Tibial artery (tissue), 4 donors: ENCODE data around the gene MEX3B.

Experiments
- DNase-seq, 2 donors: peaks; one replicate each; pipeline ENCODE4 v3.0.0-alpha.2; 2019
- H3K27ac ChIP-seq, 2 donors: fragments of 200-600 bp; sonication (generic) in 1 of 2; 1 replicate in 1 of 2; 2 replicates in 1 of 2; pipeline ENCODE4 v1.5.1; 2018 to 2019; ENCODE audit warnings: mild to moderate bottlenecking in 1 of 2
- H3K27me3 ChIP-seq, 2 donors: fragments of 200-600 bp; sonication (generic) in 1 of 2; one replicate each; pipeline versions ENCODE4 v1.5.1 to v1.6.0; 2016 to 2019
- H3K36me3 ChIP-seq, 3 donors: fragments of 200-600 bp; sonication (generic) in 2 of 3; one replicate each; pipeline ENCODE4 v1.5.1; 2016 to 2019; ENCODE audit warnings: mild to moderate bottlenecking in 2 of 3
- H3K4me1 ChIP-seq, 4 donors: fragments of 200-600 bp; sonication (generic) in 2 of 4; 1 replicate in 3 of 4; 2 replicates in 1 of 4; pipeline ENCODE4 v1.5.1; 2016 to 2019
- H3K4me3 ChIP-seq, 2 donors: fragments of 200-600 bp; sonication (generic) in 1 of 2; 1 replicate in 1 of 2; 2 replicates in 1 of 2; pipeline ENCODE4 v1.5.1; 2018 to 2019; ENCODE audit warnings: mild to moderate bottlenecking in 2 of 2
- H3K9me3 ChIP-seq, 3 donors: fragments of 200-600 bp; sonication (generic) in 1 of 3; one replicate each; pipeline ENCODE4 v1.5.1; 2016 to 2019
- intact Hi-C: fragments of 100-400 bp; cut with DNase I; formaldehyde crosslinking; loops from one replicate; pipeline ENCODE4 v1.15.0; 2023; ENCODE audit warnings: low total_unique reads
- TF ChIP-seq, protein P1 (sequence below), 2 experiments: fragments of 200-600 bp in 1 of 2; fragments of 450-650 bp in 1 of 2; IDR thresholded peaks; one replicate each; pipeline ENCODE4 v1.5.1; 2017 to 2019; ENCODE audit warnings: antibody characterized with exemption in 2 of 2, mild to moderate bottlenecking in 1 of 2, moderate library complexity in 1 of 2

The MEX3B gene

DNA sequence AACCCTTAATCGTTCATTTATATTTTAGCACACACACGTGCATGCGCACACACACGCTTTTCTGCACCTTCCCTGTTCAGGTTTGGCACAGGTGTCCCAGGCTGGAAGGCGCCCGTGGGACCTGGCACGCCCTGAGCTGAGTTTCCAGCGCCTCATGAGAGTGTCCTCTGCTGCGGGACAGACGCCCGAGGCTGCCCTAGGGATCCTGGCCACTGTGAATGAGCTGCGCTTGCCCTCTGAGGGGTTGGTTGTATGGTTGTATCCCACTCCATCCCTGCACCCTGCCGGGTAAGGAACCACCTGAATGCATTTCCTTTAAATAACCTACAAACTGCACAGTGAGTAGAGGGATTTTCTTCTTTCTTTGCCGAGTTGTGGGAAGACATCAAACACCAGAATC, 12.2 kb upstream of the MEX3B start:
- TF ChIP-seq, protein P1, sequence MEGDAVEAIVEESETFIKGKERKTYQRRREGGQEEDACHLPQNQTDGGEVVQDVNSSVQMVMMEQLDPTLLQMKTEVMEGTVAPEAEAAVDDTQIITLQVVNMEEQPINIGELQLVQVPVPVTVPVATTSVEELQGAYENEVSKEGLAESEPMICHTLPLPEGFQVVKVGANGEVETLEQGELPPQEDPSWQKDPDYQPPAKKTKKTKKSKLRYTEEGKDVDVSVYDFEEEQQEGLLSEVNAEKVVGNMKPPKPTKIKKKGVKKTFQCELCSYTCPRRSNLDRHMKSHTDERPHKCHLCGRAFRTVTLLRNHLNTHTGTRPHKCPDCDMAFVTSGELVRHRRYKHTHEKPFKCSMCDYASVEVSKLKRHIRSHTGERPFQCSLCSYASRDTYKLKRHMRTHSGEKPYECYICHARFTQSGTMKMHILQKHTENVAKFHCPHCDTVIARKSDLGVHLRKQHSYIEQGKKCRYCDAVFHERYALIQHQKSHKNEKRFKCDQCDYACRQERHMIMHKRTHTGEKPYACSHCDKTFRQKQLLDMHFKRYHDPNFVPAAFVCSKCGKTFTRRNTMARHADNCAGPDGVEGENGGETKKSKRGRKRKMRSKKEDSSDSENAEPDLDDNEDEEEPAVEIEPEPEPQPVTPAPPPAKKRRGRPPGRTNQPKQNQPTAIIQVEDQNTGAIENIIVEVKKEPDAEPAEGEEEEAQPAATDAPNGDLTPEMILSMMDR (IDR thresholded peaks at IDR 0.05): no peak
- H3K9me3 ChIP-seq: no peaks in the 10 kb centered on the region
- no peak overlapping the region for H3K4me3 ChIP-seq
- H3K4me1 ChIP-seq: no peaks in the 10 kb centered on the region
- no peak for DNase-seq
- H3K27ac ChIP-seq: no peak overlapping the region
- H3K27me3 ChIP-seq: peaks cover 0 to 60% of the 10 kb centered on the region in 2 donors
- H3K36me3 ChIP-seq: no peaks in the 10 kb centered on the region
- intact Hi-C loops: no loop called here

DNA sequence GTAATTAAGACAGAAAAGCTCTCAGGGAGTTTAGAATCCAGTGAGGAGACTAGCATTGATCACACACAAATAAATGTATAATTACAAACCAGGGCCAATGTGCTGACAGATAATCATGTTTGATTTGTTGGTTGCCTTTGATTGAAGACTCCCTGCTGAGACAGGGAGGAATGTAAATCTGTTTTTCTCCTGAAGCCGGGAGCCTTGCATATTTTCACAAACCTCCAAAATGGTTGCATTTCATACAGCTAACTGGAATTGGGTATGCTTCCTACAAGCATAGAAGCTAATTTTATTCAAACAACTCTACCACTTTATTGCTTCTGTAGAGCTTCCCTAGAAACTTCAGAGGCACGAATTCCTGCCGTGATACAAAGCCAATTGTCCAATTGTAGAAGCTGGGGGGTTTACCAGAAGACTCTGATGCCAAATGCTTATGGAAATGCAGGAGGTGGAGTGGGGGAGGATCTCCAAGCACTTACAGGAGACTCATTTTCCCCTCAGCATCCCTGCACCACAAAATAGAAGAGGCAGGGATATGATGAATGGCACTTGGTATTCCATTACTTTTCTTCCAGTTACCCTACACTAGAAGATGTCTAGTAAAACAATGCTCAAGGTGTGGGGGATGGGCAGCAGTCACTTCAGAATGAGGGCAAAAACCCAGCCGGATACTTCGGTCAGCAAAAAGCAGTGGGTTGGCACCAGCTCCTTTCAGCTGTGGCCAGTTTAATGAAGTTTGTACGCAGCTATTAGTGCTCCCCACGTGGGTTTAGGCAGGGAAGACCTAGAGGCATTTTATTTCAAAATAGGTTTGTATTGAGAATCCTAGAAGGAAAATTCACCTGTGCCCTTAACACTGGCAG, 11.4 kb upstream of the MEX3B start:
- TF ChIP-seq, protein P1 (IDR thresholded peaks at IDR 0.05): no peak
- no peak for DNase-seq
- no peaks in the 10 kb centered on the region for H3K4me1 ChIP-seq
- no peaks in the 10 kb centered on the region for H3K9me3 ChIP-seq
- no peak overlapping the region for H3K4me3 ChIP-seq
- intact Hi-C loops: no loop called here
- no peaks in the 10 kb centered on the region for H3K36me3 ChIP-seq
- no peak overlapping the region for H3K27ac ChIP-seq
- peaks cover 0 to 56% of the 10 kb centered on the region in 2 donors for H3K27me3 ChIP-seq

DNA sequence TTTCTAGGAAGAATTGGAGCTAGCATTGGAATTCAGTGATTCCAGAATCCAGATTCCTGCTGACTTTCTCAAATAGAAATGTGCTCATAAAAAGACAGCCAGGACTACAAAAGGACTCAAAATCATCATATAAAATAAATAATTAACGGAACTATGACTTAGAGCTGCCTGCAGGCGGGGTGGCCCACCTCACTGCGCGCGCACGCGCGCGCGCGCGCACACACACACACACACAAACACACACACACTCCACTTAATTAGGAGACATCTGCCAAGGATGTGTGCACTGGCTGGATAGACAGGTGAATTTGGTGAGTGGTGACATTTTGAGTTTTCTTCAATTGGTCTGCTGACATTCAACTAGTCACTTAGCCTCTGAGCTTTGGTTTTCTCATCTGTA, 6.9 kb upstream of the MEX3B start:
- H3K36me3 ChIP-seq: no peaks in the 10 kb centered on the region
- H3K9me3 ChIP-seq: no peaks in the 10 kb centered on the region
- DNase-seq: no peak
- TF ChIP-seq, protein P1 (IDR thresholded peaks at IDR 0.05): no peak
- peaks cover 0 to 23% of the 10 kb centered on the region in 2 donors for H3K27me3 ChIP-seq
- intact Hi-C loops: no loop called here
- H3K4me1 ChIP-seq: peaks cover 0 to 3% (median under 1%) of the 10 kb centered on the region in 4 donors
- no peak overlapping the region for H3K4me3 ChIP-seq
- H3K27ac ChIP-seq: no peak overlapping the region

DNA sequence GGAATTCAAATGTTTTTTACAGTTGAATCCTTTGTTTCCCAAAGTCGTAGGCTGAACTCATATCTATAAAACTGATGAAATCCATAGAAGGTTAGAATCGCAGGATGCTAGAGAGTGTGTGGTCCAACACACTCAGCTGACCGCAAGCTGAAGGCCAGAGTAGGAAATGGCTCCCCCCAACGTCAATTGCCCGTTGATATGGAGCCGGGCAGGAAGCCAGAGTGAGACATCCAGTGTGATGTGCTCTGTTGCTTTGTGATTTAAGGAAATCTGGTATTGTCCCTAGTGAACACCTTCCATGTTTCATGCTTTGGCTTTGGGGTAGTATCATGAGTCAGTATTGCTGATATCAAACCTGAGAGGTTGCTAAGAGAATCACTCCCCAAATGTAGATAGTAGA, 5.8 kb upstream of the MEX3B start:
- Histone ChIP-seq H3K36me3 (no peaks in the 10 kb centered on the region), H3K4me3 (no peak overlapping the region), H3K9me3 (no peaks in the 10 kb centered on the region), H3K4me1 (peaks cover 0 to 8% (median 3%) of the 10 kb centered on the region in 4 donors), H3K27ac (no peak overlapping the region), H3K27me3 (peaks cover 0 to 16% of the 10 kb centered on the region in 2 donors)
- no peak for DNase-seq
- intact Hi-C loops: no loop called here
- TF ChIP-seq, protein P1 (IDR thresholded peaks at IDR 0.05): no peak

DNA sequence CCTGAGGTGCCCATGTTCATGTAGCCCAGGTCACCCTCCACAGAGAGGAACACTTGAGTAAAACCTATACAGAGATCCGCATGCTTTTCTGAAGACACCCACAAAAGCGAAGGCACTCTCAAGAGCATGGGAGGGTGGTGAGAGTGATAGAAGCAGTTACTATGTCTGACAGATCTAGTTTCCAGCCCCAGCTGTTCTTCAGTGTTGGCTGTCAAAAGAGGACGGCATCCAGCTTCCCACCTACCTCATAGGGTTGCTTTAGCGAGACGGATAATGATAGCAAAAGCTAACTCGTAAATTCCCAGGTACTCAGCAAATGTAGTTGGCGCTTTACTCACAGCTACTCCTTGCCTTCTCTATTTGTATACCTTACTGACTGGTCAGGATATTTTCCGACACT, 3.0 kb upstream of the MEX3B start:
- H3K27me3 ChIP-seq: peaks cover 0 to 3% of the 10 kb centered on the region in 2 donors
- H3K27ac ChIP-seq: no peak overlapping the region
- peaks cover 0 to 22% (median 15%) of the 10 kb centered on the region in 4 donors for H3K4me1 ChIP-seq
- no peak for DNase-seq
- no peak overlapping the region for H3K4me3 ChIP-seq
- no peaks in the 10 kb centered on the region for H3K36me3 ChIP-seq
- TF ChIP-seq, protein P1 (IDR thresholded peaks at IDR 0.05): no peak
- intact Hi-C loops: loop anchor here (10.0 kb wide), 1 partner anchor 1894 kb away; the partner anchor contains the start of gene FAH
- no peaks in the 10 kb centered on the region for H3K9me3 ChIP-seq
